Activated CD4-positive, alpha-beta T cell treated with anti-CD3 and anti-CD28 coated beads for 24 hours (primary cell): ENCODE results near the gene GAS6.

Source experiments
- DNase-seq, 2 donors: peaks; one replicate each; pipeline ENCODE4 v3.0.0-alpha.2; 2020; ENCODE audit warnings: low read depth in 2 of 2

The GAS6 gene

DNA sequence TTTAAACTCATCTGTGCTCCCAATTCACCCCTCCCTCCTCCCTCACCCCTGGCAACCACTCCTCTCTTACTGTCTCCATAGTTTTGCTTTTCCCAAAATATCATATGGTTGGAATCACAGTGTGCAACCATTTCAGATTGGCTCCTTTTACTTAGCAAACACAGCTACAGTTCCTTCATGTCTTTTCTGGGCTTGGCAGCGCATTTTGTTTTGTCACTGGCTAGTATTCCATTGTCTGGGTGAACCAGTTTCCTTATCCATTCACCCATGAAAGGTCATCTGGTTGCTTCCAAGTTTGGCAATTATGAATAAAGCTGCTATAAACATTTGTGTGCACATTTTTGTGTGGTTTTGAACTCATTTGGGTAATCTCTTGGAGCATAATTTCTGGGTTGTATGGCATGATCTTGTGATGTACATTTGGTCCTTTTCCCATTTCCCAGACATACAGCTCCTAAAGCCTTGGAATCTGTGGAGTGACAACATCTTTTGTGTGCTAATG, 23.9 kb upstream of the GAS6 start:
- no peak for DNase-seq

GRCh38 chr13:113886561-113887112, 22.8 kb upstream of the GAS6 start:
- DNase-seq = no peak

GRCh38 chr13:113884821-113885220, 20.9 kb upstream of the GAS6 start:
- no peak for DNase-seq

DNA sequence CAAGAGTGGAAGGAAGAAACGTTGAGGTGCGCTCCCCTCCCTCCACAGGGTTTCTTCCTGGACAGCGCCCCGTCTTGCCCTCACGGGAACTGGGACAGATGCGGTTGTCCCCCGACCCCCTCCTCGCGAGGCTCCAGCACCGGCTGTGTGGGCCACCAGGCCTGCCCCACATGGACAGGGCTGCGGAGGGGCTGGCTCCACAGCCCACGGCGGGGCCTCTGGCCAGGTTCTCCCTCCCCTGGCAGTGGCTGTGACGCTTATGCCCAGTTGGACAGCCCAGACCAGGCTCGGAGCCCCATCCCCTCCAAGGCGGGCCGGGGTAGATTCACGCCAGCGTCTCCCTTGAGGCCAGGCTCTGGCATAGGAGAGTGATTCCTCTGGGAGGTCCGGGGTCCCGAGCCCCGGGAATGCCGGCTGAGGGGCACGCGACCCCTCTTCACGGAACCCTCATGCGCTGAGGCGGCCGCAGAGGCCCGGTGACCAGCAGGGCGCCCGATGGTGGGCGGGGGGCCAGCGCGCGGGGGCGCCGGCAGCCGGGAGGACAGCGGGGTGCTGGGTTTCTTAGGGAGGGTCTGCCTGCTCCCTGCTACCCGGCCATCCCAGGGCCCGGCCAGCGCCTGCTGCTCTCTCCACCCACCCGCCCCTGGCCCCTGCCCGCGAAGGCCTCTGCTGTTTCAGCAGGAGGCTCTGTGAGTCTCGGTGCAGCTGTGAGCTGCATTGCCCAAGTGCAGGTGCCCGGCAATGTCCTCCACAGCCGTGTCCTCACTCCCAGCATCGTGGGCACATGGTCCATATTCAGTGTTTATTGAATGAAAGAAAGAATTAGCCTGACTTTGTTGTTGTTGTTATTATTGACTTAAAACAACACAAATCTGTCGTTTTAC, 20.3 kb upstream of the GAS6 start:
- no peak for DNase-seq

DNA sequence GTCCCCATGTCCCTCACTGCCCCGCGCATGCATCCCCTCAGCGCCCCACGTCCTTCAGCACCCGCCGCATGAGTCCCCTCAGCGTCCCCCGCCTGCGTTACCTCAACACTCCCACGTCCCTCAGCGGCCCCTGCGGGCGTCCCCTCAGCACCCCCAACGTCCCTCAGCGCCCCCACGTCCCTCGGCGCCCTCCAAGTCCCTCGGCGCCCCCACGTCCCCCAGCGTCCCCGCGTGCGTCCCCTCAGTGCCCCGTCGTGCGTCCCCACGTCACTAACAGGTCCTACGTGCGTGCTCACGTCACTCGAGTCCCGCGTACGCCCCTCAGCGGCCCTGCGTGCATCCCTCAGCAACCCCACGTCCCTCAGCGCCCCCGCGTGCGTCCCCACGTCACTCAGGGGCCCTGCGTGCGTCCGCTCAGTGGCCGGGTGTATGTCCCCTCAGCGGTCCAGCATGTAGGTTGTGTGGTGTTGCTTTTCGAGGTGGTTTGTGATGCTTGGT, 19.5 kb upstream of the GAS6 start:
- no peak for DNase-seq

GRCh38 chr13:113882716-113883115, 18.8 kb upstream of the GAS6 start:
- DNase-seq = no peak

DNA sequence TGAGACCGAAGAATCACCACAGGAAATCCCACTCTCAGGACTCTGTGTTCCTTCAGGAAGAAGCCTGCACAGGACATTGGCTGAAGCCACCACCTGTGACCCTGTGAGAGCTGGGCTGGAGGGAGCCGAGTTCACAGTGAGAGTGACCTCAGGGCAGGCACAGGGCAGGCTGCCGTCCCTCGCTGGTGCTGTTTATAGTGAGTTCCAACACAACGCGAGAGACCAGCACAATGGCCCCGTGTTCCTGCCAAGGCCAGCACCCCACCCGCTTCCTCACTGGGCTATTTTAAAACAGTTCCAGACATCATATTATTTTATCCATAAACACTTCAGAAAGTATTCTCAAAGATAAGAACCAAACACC, 18.4 kb upstream of the GAS6 start:
- DNase-seq = no peak

- no peak for DNase-seq
Observed at GRCh38 chr13:113881614-113882266, 17.9 kb upstream of the GAS6 start.

DNA sequence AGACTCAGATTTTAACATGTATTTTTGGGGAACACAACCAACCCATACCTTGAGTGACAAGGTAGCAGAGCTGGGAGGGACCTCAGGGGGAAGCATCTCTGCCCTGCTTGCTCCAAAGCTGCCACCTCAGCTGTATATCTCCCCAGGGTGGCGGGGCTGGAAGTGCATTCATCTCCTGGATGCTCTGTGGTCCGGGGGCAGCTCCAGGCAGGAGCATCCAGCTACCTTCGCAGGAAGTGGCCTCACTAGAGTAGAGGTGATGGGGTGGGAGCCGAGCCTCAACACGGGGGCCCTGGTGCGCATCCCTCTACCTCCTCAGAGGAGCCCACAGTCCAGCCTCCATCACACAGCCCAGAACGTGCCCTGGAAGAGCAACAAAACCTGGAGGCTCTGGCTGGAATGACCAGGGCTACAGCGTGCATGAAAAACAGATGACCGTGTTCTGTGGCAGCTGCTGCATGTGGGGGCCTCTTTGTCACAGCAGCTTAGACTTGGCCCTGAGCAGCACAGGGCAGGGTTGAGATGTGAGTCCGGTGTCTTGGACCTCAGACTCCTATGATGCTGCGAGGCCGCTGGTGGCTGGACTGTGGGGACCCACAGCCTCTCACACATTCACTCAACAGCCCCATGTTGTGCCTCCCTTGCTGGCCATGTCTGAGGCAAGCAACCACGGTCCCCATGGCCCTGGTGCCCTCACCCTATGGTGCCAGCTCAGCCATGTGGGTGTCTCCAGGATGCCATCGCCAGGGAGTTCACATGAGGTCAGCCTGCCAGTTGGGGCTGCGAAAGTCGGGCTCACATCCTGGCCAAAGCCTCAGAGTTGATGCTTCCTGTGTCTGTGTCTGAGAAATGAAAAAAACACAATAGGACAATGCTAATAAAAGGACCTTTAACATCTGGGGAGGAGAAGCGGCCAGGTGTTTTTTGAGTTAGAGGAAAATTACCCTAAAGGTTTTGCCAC, 17.1 kb upstream of the GAS6 start:
- no peak for DNase-seq

GRCh38 chr13:113879494-113880360, 15.9 kb upstream of the GAS6 start:
- no peak for DNase-seq

GRCh38 chr13:113879017-113879416, 15.1 kb upstream of the GAS6 start:
- no peak for DNase-seq

DNA sequence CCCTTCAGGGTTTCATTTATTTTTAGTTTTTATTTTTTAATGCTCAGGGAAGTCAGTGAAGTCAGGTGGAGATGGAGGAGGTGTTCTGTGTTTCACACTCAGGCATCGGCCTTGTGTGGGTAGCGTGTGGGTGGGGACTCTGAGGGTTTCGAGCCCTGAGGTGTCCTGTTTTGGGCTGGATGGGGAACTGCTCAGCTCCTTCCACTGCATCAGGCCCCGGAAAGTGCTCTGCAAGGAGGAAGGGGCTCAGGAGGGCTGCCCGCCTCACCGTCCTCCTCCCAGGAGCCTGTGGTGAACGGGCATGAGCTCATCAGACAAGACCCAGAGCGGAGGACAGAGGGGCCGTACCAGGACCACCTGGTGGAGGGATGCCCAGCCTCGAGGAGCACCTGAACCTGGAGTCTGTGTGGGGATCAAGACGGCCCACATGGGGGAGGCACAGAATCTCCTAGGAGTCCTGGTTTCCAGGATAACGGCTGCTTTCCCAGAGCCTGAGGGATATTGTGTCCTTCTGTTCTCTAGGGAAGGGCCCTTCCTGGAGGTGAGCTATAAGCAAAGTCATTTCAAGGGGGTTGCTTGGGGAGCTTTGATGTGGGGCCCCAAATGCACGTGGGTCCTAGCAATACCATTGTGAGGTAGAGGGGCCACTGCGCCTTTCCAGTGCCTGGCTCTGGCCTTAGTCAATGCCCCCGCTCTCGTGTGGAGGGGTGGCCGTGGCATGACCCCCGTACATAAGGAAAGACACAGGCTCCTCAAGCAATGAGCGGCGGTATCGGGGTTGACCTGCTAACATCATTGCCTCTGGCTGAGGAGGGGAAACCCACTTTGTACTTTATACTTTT, 13.5 kb upstream of the GAS6 start:
- DNase-seq = no peak

DNA sequence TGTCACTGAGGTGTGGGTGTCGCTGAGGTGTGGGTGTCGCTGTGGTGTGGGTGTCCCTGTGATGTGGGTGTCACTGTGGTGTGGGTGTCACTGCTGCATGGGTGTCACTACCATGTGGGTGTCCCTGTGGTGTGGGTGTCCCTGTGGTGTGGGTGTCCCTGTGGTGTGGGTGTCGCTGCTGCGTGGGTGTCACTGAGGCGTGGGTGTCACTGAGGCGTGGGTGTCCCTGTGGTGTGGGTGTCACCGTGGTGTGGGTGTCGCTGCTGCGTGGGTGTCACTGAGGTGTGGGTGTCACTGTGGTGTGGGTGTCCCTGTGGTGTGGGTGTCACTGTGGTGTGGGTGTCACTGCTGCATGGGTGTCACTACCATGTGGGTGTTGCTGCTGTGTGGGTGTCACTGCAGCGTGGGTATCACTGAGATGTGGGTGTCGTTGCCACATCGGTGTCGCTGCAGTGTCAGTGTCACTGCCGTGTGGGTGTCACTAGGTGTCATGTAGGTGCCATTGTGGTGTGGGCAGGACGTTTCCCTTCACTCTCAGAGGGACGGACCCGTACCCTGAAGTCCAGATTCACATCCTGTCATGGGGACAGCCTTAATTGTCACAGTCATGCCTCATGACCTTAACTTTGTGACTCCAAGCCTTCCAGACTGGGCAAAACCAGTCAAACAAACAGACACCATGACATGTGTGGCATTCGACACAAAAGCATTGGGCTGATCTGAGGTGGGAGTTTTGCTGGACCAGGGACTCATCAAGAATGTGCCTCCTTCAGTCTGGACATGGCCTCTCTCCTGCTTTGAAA, 12.7 kb upstream of the GAS6 start:
- DNase-seq = no peak

DNA sequence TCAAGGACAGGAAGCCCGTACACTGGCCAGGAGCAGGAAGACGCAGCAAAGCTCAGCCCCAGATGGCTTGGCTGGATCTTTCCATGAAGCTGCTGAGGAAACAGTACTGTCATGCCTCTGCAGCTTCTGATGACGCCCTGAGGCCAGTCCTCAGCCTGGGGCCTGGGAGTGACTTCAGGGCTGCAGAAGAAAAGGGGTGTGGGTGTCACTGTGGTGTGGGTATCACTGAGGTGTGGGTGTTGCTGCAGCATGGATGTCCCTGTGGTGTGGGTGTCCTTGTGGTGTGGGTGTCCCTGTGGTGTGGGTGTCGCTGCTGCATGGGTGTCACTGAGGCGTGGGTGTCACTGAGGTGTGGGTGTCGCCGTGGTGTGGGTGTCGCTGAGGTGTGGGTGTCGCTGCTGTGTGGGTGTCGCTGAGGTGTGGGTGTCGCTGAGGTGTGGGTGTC, 12.0 kb upstream of the GAS6 start:
- DNase-seq = no peak

GRCh38 chr13:113875429-113875815, 11.5 kb upstream of the GAS6 start:
- DNase-seq = no peak

- no peak for DNase-seq
Observed at GRCh38 chr13:113874579-113875428, 10.9 kb upstream of the GAS6 start.

DNA sequence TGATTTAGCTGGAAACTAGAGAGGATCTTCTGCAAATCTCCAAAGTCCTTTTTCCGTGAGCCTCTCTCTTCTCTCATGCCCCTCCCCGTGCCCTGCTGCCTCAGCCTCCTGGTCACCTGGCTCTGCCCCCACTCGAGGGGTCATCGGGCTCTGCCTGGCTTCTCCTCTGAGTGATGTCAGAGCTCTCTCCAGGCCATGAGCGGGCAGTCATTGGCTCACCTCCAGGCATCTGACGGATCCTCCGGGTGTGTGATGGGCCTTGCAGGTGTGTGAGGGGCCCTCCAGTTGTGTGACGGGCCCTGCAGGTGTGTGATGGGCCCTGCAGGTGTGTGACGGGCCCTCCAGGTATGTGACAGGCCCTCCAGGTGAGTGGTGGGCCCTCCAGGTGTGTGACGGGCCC, 10.3 kb upstream of the GAS6 start:
- no peak for DNase-seq

GRCh38 chr13:113869263-113869662, 5.4 kb upstream of the GAS6 start:
- no peak for DNase-seq
